T-helper 2 cell treated with Interferon-gamma antibody and Interleukin-4, amounts not matched to agents 5 μg/mL and 100 μg/mL, for 36 hours (primary cell): ENCODE results near the gene CXCL12.

Experiments
- DNase-seq: peaks from one replicate; pipeline ENCODE4 v3.0.0; 2021; ENCODE audit warnings: low spot score
- H3K27ac Mint-ChIP-seq: one replicate; pipeline ENCODE4 v1.8.0; 2021; ENCODE audit warnings: mild to moderate bottlenecking, mixed read lengths
- H3K27me3 Mint-ChIP-seq: one replicate; pipeline ENCODE4 v1.8.0; 2021; ENCODE audit warnings: low read depth, mixed read lengths
- H3K36me3 Mint-ChIP-seq: one replicate; pipeline ENCODE4 v1.8.0; 2021; ENCODE audit warnings: low read depth, mixed read lengths
- H3K4me1 Mint-ChIP-seq: one replicate; pipeline ENCODE4 v1.8.0; 2021; ENCODE audit warnings: low read depth, mixed read lengths
- H3K4me3 Mint-ChIP-seq: one replicate; pipeline ENCODE4 v1.8.0; 2022; ENCODE audit warnings: mild to moderate bottlenecking, moderate library complexity, mixed read lengths
- H3K9me3 Mint-ChIP-seq: one replicate; pipeline ENCODE4 v1.8.0; 2021; ENCODE audit warnings: mixed read lengths

CXCL12 gene

DNA sequence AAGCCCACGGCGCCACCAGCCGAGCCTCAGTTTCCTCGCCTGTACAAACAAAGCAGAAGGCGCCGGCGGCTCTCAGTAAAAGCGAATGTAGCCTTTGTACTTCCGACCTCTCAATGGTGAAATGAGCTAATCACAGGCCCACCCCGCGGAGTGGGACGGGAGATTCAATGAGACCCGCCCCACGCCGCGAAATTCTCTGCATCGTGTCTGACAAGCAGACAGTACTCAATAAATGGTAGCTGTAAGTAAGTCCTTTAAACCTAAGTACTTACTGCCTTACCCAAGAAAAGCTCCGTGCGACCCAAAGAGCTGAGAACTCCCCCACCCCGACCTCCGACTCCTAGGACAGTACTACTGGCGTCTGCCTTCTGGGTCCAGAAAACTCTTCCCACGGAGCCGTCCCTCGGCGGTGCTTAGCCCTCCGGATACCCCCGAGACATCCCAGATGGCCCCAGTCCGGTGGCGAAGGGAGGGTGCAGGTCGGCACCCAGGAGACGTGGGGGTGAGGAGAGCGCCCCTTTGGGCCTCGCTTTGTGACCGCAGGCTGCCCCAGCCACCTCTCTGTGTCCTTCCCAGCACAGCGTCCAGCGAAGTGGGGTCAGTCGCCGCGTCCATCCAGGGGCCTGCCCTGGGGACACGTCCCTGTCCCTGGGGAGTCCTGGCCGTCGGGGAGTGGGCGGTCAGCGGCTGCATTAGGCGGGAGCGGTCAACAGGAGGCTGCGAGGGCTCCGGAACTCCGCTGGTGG is 972 bp upstream of the CXCL12 start:
- DNase-seq, result no peak
- Mint-ChIP-seq H3K4me1 (no peaks in the 10 kb centered on the region), H3K4me3 (peak overlapping the region; percentile 40), H3K27ac (no peak overlapping the region), H3K27me3 (peaks cover 36% of the 10 kb centered on the region), H3K9me3 (no peaks in the 10 kb centered on the region), H3K36me3 (no peaks in the 10 kb centered on the region)

DNA sequence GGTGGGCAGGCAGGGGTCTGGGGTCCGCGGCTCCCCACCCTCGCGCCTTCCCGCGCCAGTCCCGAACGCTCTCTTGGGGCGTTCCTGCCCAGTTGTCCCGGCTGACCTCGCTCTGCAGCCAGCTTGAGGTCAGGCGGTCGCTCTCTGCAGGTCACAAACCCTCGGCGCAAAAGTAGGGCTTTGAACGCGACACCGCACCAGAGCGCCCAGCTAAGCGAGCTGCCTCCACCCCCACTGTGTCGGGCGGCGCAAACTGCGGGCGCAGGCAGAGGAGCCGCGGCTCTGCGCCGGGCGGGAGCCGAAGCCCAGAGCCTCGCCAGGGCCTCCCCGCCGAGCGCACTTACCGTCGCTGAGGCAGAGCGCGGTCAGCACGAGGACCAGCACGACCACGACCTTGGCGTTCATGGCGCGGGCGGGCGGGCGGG is 284 bp downstream of the CXCL12 start:
- no peak overlapping the region for H3K4me3 Mint-ChIP-seq
- H3K27ac Mint-ChIP-seq, result no peak overlapping the region
- peaks cover 41% of the 10 kb centered on the region for H3K27me3 Mint-ChIP-seq
- no peak for DNase-seq
- H3K36me3 Mint-ChIP-seq, result no peaks in the 10 kb centered on the region
- H3K4me1 Mint-ChIP-seq, result no peaks in the 10 kb centered on the region
- no peaks in the 10 kb centered on the region for H3K9me3 Mint-ChIP-seq

DNA sequence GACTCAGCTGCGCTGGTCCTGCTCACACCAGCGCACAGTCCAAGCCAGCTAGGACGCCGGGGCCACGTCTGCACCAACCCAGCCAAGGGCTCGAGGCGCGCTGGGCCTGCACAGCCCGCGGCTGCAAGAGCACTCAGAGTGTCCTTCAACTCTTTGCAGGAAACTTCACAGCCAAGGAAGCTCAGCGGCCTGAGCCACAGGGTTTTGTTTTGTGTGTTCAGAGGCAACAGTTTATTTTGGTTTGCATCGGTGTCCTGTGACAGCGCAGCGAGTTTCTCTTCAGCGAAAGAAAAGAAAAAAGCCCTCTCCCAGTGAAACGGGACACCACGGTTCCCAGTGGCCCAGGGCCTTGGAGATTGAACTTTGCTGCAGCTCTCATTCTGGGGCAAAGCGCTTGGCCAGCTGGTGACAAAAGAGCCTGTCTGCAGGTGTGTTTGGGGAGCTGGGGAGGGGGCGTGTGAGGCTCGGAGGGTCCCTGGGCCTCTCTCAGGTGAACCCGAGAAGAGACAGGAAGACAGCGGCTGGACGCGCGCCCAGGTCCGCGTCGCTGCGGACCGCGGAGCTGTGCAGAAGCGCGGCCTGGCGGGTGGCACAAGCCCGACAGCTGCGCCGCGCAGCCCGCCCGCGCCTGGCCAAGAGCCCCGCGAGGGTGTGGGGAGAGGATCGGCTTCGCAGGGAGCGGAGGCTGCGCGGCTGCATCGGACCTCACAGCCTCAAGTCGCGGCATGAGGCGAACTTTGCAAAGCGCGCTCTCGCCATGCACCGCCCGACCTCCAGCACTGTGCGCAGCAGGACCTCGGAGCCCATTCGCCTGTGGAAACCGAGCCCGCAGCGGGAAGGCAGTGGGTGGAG is 922 bp downstream of the CXCL12 start:
- Mint-ChIP-seq H3K4me3 (no peak overlapping the region), H3K27me3 (peaks cover 41% of the 10 kb centered on the region), H3K9me3 (no peaks in the 10 kb centered on the region), H3K36me3 (no peaks in the 10 kb centered on the region), H3K4me1 (no peaks in the 10 kb centered on the region), H3K27ac (no peak overlapping the region)
- no peak for DNase-seq

DNA sequence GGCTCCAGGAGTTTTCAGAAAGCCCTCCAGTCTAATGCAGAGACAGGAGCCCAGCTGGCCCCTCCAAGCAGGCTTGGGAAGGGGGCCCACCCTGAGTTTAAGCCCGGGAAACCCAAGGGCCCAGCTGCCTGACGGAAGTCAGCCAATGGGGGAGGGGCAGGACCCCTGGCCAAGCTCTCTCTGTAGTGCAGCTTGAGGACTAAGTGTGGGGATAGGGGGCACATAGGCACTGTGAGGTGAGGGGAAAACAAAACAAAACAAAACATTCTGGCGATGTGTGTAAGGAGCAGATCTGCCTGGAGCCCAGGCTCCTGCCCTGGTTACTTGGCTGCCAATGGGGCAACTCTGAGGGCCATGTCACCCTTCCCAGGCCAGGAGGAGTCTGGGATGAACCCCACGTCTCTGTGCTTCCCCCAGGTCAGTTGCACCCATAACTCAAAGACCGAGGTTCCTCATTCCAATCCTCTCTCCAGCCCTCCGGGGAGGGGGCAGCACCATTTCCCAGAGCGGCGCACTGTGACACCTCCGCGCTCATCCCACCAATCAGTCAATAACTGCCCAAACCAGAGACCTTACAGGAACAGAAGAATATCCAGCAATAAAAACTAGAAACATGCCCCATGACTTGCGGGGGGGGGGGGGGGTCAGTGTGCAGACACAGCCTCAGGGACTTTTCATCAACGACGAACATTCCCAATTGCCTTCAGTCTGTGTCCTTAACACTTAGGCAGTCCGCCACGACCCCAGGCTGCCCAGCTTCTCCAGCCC is 1.7 kb downstream of the CXCL12 start:
- Mint-ChIP-seq H3K4me1 (no peaks in the 10 kb centered on the region), H3K9me3 (no peaks in the 10 kb centered on the region), H3K27me3 (peaks cover 41% of the 10 kb centered on the region), H3K4me3 (no peak overlapping the region), H3K27ac (no peak overlapping the region), H3K36me3 (no peaks in the 10 kb centered on the region)
- no peak for DNase-seq

DNA sequence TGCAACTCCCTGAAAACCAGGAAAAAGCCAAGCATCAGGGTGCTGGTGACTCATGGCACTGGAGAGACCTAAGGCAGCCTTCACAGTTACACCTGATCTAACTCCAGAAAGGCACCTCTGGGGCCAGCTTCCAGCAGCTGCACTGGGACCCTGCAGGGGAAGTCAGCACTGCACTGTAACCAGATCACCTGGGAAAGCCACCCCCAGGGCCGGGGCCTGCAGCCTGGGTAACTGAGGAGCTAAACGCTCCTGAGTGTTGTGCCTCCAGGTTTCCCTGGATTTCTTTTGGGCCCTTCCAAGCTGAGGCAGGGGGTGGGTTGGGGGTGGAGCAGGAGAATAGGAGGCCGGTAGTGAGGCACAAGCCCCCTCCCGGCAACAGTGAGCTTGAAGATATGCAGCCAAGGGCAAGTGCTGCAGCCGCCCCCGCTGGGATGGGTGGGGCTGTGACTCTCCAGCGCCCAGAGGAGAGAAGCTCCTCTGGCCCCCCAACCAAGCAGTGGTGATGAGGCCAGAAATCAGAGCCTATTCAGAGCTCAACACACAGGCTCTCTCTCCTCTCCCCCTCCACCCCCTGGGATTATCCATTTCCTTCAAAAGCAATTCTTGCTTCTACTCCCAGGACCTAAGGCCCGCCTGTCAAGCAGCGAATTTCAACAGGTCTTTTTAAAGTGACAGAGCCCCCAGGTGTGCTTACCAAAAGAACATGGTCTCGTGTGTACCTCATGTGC is 2.6 kb downstream of the CXCL12 start:
- Mint-ChIP-seq H3K27ac (no peak overlapping the region), H3K36me3 (no peaks in the 10 kb centered on the region), H3K27me3 (peaks cover 41% of the 10 kb centered on the region), H3K9me3 (no peaks in the 10 kb centered on the region), H3K4me3 (no peak overlapping the region), H3K4me1 (no peaks in the 10 kb centered on the region)
- DNase-seq, result no peak

DNA sequence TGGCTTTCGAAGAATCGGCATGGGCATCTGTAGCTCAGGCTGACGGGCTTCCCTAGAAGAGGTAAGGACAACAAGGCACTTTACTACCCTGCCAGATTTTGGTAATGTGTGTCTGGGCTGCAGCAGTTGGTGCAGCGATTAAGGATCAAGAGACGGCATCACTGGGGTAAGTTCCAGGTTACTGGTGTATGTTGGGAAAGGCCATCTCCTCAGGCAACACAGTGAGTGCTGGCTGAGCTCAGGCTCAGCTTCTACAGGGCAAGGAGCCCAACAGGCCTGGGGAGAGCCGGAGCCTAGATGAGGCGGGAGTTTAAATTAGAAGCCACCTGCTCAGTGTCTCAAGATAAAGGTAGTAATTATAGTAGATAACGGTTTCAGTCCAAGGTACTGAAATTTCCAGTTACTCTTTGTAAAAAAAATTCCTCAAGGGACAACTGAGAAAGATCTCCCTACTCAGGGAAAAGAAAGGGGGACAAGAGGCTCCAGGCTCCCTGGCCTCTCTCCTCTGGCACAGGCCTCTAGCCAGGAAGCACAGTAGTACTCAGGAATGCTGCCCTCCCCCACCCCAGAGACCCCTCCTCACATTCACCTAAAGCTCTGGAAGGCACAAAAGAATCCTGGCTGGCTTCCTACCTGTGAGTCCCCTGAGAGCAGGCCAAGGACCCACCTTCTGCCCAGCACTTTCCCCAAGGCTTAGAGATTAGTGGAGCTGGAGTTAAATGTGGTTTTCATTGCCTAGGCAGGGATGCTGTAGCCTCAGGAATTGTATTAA is 3.9 kb downstream of the CXCL12 start:
- H3K27me3 Mint-ChIP-seq, result peaks cover 36% of the 10 kb centered on the region
- no peaks in the 10 kb centered on the region for H3K36me3 Mint-ChIP-seq
- H3K4me3 Mint-ChIP-seq, result no peak overlapping the region
- no peak overlapping the region for H3K27ac Mint-ChIP-seq
- H3K4me1 Mint-ChIP-seq, result no peaks in the 10 kb centered on the region
- no peak for DNase-seq
- no peaks in the 10 kb centered on the region for H3K9me3 Mint-ChIP-seq

DNA sequence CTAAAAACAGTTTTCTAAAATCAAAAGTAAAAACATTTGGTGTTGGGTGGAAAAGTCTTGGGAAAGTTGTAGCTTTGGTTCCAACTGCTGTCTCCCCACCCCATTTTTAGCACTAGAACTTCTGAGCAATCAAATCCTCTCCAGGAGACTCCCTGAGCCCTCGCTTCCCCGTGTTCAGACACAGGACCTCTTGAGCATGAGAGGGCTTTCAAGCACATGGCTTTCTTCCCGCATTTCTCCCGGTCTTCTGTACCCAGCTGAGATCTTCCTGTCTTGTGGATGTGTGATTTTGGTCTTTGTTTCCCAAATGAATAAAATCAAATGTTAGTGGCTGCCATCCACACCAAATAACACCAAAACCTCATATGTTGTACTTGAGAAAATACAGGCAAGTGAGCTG is 5.0 kb downstream of the CXCL12 start:
- H3K4me3 Mint-ChIP-seq, result no peak overlapping the region
- H3K36me3 Mint-ChIP-seq, result no peaks in the 10 kb centered on the region
- no peak overlapping the region for H3K27ac Mint-ChIP-seq
- H3K9me3 Mint-ChIP-seq, result no peaks in the 10 kb centered on the region
- no peak for DNase-seq
- H3K4me1 Mint-ChIP-seq, result no peaks in the 10 kb centered on the region
- H3K27me3 Mint-ChIP-seq, result peaks cover 28% of the 10 kb centered on the region

DNA sequence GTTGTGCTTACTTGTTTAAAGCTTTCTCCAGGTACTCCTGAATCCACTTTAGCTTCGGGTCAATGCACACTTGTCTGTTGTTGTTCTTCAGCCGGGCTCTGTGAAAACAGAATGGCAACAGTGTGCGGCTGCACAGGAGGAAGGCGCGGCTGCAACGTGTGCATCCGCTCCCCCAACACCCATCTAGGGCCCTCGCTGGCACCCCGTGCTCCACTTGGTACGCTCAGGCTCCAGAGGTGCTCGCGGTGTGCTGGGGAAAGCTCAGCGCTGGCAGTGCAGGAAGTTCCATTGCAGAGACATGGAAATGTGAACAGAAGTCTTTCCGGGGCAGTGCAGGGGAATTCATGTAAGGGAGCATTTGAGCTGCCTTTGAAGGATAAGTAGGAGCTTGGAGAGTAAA is 6.3 kb downstream of the CXCL12 start:
- DNase-seq, result no peak
- H3K27ac Mint-ChIP-seq, result no peak overlapping the region
- H3K4me1 Mint-ChIP-seq, result no peaks in the 10 kb centered on the region
- peaks cover 23% of the 10 kb centered on the region for H3K27me3 Mint-ChIP-seq
- H3K9me3 Mint-ChIP-seq, result no peaks in the 10 kb centered on the region
- no peaks in the 10 kb centered on the region for H3K36me3 Mint-ChIP-seq
- H3K4me3 Mint-ChIP-seq, result no peak overlapping the region

DNA sequence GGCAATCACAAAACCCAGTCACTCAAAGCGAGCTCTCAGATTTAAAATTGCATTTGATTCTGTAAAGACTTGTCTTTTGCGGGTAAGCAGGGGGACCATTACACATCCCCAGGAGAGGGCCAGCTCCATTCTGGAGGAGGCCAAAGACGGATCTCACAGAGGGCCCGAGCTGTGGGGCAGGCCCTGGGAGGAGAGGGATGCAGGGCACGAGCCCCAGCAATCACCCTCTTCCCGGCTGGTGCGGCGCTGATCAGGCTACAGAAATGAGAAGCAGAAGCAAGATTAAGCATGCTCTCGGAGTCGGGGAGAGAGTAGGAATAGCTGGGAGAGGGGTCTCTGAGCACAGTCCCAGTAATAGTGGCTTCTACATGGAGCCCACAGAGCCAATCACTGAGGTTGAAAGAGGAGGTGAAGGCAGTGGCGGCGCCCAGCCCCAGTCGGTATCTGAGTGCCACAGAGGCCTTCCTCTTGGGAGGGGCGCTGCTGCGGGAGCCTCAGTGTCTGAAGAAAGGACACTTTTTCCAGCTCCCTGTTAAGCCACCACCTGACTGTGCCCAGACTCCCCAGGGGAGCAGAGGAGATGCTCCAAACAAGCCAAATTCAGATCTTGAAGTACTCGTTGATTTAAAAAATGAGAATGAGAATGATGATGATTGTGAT is 7.1 kb downstream of the CXCL12 start:
- Mint-ChIP-seq H3K27me3 (peaks cover 15% of the 10 kb centered on the region), H3K27ac (no peak overlapping the region), H3K36me3 (no peaks in the 10 kb centered on the region), H3K4me1 (no peaks in the 10 kb centered on the region), H3K9me3 (no peaks in the 10 kb centered on the region), H3K4me3 (no peak overlapping the region)
- DNase-seq, result no peak

DNA sequence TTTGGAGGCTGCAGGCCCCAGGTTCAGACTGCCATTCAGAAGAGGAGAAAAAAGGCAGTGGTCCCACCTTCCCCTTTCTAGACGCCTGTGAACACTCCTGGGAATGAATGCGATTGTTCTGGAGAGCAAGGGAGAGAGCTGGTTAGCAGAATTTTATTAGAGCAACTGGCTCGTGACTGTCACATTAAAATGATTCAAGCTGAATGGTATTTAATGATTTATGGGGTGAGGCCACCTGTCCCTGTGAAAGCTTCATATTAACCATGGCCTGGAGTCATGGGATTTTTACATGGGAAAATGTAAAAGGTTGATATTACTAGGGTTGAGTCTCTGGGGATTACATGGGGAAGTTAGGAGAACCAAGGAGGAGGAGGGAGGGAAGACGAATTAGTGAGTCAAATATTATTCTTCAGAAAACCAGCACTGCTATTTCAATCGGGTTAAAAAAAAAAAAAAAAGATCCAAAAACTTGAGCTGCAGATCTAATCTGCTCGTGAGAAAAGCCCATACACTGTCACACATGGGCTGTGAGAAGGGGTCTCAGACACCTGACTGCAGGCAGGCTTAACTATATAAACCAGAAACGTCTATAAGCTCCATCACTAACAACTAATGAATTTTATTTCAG is 8.3 kb downstream of the CXCL12 start:
- H3K27ac Mint-ChIP-seq, result no peak overlapping the region
- no peaks in the 10 kb centered on the region for H3K36me3 Mint-ChIP-seq
- H3K27me3 Mint-ChIP-seq, result peaks cover 7% of the 10 kb centered on the region
- no peak overlapping the region for H3K4me3 Mint-ChIP-seq
- DNase-seq, result no peak
- H3K4me1 Mint-ChIP-seq, result no peaks in the 10 kb centered on the region
- H3K9me3 Mint-ChIP-seq, result no peaks in the 10 kb centered on the region

DNA sequence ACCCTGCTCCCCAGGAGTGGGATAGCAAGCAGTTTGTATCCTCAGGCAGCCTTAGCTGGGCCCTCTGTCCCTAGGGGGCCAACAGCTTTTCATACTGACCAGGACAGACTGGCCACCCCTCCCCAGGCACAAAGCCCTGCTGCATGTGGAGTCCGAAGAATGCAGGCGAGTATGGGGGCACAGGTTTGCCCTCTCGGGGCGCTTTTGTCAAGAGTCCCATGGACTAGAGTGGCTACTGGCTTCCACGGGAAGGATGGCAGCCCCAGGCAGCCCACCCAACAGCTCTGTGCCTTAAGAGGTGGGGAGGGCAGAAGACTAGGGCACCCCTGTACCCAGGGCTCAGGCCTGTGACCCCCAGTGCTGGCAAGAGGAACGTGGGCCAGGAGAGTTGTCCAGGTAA is 10.7 kb downstream of the CXCL12 start:
- Mint-ChIP-seq H3K9me3 (no peaks in the 10 kb centered on the region), H3K4me1 (no peaks in the 10 kb centered on the region), H3K27ac (no peak overlapping the region), H3K4me3 (no peak overlapping the region), H3K36me3 (no peaks in the 10 kb centered on the region), H3K27me3 (no peaks in the 10 kb centered on the region)
- no peak for DNase-seq

DNA sequence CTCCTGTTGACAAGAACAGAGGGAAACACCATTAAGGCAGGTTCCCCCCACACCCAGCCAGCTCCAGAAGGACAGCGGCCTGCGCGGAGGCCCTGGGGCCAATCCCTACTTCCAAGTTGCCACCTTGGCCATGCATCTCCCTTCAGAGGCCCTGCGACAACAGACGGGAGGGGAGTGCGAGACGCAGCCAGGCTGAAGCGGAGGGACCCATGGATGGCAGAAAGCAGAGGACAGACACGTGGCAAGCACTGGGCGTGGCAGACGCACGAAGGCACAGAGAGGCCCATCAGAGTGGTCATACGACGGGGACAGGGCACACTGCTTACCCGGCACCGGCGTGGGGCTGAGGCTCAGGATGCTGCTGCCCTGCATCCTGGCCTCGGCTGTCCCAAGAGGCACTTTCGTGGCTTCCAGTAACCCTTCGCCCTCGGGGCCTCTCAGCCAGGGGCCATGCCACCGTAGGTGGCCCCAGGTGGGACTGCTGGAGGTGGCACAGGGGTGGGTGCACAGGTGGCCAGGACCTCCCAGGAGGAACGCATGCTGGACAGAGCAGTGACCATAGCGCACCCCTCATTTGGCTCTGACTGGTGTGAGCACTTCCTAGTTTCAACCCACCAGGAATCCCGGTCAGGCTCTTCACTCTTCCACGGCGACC is 11.4 kb downstream of the CXCL12 start:
- Mint-ChIP-seq H3K4me3 (no peak overlapping the region), H3K27ac (no peak overlapping the region), H3K27me3 (no peaks in the 10 kb centered on the region), H3K36me3 (no peaks in the 10 kb centered on the region), H3K4me1 (no peaks in the 10 kb centered on the region), H3K9me3 (no peaks in the 10 kb centered on the region)
- DNase-seq, result no peak
